C4-2B (cell line): ENCODE results near the gene RSPO1.

Experiments
- H3K27ac ChIP-seq: fragments of 450-650 bp; 2 replicates; pipeline ENCODE4 v1.5.1; 2017
- ZFX ChIP-seq: fragments of 450-650 bp; IDR thresholded peaks from 2 replicates; pipeline ENCODE4 v1.6.1; 2017
- TF ChIP-seq, protein P1 (sequence below): fragments of 450-650 bp; conservative IDR thresholded peaks from 2 replicates; pipeline ENCODE4 v1.5.1; 2017; ENCODE audit warnings: mild to moderate bottlenecking

The RSPO1 gene

GRCh38 chr1:37636435-37636834, 1.7 kb upstream of the RSPO1 start:
- no peak for TF ChIP-seq ZFX
- TF ChIP-seq, protein P1, sequence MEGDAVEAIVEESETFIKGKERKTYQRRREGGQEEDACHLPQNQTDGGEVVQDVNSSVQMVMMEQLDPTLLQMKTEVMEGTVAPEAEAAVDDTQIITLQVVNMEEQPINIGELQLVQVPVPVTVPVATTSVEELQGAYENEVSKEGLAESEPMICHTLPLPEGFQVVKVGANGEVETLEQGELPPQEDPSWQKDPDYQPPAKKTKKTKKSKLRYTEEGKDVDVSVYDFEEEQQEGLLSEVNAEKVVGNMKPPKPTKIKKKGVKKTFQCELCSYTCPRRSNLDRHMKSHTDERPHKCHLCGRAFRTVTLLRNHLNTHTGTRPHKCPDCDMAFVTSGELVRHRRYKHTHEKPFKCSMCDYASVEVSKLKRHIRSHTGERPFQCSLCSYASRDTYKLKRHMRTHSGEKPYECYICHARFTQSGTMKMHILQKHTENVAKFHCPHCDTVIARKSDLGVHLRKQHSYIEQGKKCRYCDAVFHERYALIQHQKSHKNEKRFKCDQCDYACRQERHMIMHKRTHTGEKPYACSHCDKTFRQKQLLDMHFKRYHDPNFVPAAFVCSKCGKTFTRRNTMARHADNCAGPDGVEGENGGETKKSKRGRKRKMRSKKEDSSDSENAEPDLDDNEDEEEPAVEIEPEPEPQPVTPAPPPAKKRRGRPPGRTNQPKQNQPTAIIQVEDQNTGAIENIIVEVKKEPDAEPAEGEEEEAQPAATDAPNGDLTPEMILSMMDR = no peak
- H3K27ac ChIP-seq = no peak overlapping the region

GRCh38 chr1:37634992-37635902, 555 bp upstream of the RSPO1 start:
- TF ChIP-seq, protein P1 = no peak
- no peak for TF ChIP-seq ZFX
- H3K27ac ChIP-seq = no peak overlapping the region

DNA sequence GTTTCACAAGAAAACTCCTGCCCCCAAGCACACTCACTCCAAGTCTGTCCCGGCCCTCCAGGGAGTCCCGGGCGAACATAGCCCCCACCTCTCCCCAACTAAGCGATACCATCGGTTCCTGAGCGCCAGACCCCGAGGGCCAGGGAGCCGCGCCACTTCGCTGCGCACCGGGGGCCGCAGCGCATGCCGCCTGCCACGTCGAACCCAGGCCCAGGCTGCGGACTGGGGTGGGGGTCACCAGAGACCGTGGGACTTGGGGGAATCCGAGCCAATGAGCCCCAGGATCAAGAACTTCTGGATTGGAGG, 801 bp downstream of the RSPO1 start:
- TF ChIP-seq, protein P1 = no peak
- no peak overlapping the region for H3K27ac ChIP-seq

DNA sequence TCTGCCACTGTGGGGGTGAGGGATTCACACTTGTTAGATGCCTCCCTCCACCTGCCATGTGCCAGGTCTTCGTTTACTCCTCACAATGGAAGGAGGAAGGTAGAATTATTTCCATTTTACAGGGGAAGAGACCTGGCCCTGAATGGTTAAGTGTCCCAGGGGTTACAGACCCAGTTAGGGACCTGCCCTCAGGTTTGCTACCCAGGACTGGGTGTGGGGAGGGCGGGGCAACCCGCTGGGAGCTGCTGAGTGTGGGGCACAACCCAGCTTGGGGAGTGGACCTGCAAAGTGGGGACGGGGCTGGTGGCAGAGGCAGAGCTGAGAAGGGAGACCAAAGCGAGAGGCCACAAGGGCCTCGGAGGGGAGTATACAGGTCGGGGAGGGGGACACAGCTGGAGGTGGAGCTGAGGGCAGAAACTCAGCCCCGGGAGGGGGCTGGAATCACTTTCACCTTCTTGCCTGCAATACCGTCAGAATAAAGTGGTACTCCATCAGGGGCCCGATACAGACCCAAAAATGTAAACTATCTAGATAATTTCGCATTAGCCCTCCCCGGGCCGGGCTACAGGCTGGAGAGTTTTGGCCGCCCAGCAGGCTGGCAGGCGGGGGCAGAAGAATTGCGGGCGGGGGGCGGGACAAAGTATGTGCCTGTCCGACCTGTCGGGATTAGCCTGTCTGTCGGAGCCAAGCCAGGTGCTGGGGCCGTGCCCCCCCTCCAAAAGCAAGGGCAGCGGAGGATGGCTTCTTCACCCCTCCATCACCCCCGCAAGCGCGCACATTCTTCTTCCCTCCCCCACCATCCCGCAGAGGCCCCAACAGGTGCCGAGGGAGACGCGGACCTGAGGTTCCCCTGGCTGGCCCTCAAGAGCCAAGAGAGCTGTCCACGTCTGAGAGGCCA, 1.4 kb downstream of the RSPO1 start:
- no peak for TF ChIP-seq ZFX
- TF ChIP-seq, protein P1 = no peak
- H3K27ac ChIP-seq = no peak overlapping the region

GRCh38 chr1:37631036-37631435, 3.7 kb downstream of the RSPO1 start:
- TF ChIP-seq, protein P1 = no peak
- no peak for TF ChIP-seq ZFX
- no peak overlapping the region for H3K27ac ChIP-seq

DNA sequence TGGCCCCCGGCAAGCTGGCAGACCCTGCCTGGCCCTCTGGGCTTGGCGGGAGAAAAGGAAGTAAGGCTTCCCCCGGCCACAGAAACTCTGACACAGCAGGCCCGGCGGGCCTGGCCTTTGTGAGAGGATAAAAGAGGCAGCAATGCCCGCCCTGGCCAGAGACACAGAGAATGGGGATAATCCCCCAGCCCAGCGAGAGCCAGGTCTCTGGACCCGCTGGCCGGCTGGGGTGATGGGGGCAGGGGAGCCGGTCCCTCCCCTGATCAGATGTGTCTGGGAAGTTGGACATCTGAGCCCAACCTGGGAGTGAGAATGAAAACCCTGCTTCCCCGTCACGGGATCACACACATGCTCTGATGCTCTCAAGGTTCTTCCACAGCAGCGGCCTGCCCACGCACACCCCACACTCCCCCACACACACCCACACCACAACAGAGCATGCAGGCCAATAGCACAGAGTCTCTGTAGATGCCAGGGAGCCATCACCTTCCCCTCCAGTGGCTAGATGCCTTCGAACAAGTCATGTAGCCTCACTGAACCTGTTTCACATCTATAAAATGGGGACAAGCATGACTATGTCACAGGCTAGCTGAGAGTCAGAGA, 4.2 kb downstream of the RSPO1 start:
- TF ChIP-seq, protein P1 = no peak
- no peak for TF ChIP-seq ZFX
- H3K27ac ChIP-seq = no peak overlapping the region
